Neural cell (in vitro differentiated cells): Measurements from ENCODE around the gene NIPA2.

Experiments
- EZH2 ChIP-seq: fragments of 200-600, 300-800 bp; shearing (Covaris generic), sonication (generic); IDR thresholded peaks from 2 replicates; pipeline ENCODE4 v1.6.1; 2014; ENCODE audit warnings: antibody characterized with exemption, low read length, borderline replicate concordance, mild to moderate bottlenecking; ENCODE audit not compliant: insufficient read depth, poor library complexity, severe bottlenecking
- POLR2AphosphoS5 ChIP-seq: IDR thresholded peaks from 2 replicates; pipeline ENCODE4 v1.6.1; 2012
- TF ChIP-seq, protein P1 (sequence below): IDR thresholded peaks from 2 replicates; pipeline ENCODE4 v1.6.1; 2012; ENCODE audit warnings: borderline replicate concordance

DNA sequence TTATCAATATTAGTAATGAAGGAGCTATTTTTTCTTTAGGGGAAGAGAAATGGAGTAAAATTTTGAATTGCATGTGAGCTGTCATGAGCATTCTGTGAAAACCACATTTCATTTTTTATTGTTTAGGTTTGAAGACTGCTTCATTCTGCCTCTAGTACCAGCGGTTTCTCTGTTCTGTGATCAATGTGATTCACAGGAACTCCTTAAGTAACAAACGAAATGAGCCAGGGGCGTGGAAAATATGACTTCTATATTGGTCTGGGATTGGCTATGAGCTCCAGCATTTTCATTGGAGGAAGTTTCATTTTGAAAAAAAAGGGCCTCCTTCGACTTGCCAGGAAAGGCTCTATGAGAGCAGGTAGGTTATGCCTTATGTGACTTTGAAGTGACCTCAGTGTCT is 13.0 kb downstream of the NIPA2 start:
- TF ChIP-seq, protein P1, sequence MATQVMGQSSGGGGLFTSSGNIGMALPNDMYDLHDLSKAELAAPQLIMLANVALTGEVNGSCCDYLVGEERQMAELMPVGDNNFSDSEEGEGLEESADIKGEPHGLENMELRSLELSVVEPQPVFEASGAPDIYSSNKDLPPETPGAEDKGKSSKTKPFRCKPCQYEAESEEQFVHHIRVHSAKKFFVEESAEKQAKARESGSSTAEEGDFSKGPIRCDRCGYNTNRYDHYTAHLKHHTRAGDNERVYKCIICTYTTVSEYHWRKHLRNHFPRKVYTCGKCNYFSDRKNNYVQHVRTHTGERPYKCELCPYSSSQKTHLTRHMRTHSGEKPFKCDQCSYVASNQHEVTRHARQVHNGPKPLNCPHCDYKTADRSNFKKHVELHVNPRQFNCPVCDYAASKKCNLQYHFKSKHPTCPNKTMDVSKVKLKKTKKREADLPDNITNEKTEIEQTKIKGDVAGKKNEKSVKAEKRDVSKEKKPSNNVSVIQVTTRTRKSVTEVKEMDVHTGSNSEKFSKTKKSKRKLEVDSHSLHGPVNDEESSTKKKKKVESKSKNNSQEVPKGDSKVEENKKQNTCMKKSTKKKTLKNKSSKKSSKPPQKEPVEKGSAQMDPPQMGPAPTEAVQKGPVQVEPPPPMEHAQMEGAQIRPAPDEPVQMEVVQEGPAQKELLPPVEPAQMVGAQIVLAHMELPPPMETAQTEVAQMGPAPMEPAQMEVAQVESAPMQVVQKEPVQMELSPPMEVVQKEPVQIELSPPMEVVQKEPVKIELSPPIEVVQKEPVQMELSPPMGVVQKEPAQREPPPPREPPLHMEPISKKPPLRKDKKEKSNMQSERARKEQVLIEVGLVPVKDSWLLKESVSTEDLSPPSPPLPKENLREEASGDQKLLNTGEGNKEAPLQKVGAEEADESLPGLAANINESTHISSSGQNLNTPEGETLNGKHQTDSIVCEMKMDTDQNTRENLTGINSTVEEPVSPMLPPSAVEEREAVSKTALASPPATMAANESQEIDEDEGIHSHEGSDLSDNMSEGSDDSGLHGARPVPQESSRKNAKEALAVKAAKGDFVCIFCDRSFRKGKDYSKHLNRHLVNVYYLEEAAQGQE = no peak
- TF ChIP-seq POLR2AphosphoS5 (no peak), EZH2 (no peak)
